Transverse colon (tissue), 4 donors: ENCODE results near the gene POU2F1.

Source experiments
- EP300 ChIP-seq: sonication (generic); formaldehyde crosslinking; IDR thresholded peaks from one replicate; pipeline ENCODE4 v1.6.1; 2017; ENCODE audit warnings: antibody characterized with exemption, low read depth
- POLR2A ChIP-seq: fragments of 450-650 bp; IDR thresholded peaks from one replicate; pipeline ENCODE4 v1.6.1; 2016; ENCODE audit warnings: antibody characterized with exemption, mild to moderate bottlenecking, moderate library complexity
- POLR2AphosphoS5 ChIP-seq, 3 donors: sonication (generic); formaldehyde crosslinking; IDR thresholded peaks; one replicate each; pipeline ENCODE4 v1.6.1; 2016; ENCODE audit warnings: antibody characterized with exemption in 3 of 3
- TF ChIP-seq, protein P1 (sequence below), 5 experiments: fragments of 200-600 bp in 3 of 5; fragments of 450-650 bp in 2 of 5; sonication (generic) in 3 of 5; IDR thresholded peaks; 1 replicate in 2 of 5; 2 replicates in 3 of 5; pipeline ENCODE4 v1.5.1; 2016 to 2017; ENCODE audit warnings: antibody characterized with exemption in 5 of 5, inconsistent platforms in 3 of 5, mild to moderate bottlenecking in 2 of 5, moderate library complexity in 1 of 5

DNA sequence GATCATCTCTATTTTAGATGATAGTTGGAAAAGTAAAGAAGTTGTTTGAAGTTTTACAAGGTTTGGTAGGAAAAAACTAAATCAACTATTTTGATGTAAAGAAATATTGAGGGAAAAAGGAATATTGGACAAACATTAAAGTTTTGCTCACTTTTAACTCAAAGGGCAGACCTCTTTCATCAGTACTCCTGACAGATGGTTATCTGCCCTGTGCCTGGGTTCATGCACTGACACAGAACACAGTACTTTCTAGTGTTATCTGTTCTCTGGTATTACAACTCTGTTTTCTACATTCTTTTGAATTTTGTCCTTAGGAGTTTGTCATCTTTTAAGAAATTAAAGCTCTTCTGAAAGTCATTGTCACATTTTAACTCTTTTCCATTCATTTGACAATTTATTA, 118.7 kb downstream of the POU2F1 start:
- TF ChIP-seq EP300 (no peak), POLR2A (no peak), POLR2AphosphoS5 (IDR thresholded peaks at IDR 0.05) (no peak)
- TF ChIP-seq, protein P1, sequence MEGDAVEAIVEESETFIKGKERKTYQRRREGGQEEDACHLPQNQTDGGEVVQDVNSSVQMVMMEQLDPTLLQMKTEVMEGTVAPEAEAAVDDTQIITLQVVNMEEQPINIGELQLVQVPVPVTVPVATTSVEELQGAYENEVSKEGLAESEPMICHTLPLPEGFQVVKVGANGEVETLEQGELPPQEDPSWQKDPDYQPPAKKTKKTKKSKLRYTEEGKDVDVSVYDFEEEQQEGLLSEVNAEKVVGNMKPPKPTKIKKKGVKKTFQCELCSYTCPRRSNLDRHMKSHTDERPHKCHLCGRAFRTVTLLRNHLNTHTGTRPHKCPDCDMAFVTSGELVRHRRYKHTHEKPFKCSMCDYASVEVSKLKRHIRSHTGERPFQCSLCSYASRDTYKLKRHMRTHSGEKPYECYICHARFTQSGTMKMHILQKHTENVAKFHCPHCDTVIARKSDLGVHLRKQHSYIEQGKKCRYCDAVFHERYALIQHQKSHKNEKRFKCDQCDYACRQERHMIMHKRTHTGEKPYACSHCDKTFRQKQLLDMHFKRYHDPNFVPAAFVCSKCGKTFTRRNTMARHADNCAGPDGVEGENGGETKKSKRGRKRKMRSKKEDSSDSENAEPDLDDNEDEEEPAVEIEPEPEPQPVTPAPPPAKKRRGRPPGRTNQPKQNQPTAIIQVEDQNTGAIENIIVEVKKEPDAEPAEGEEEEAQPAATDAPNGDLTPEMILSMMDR (IDR thresholded peaks at IDR 0.05): no peak
